Breast epithelium (tissue), 4 donors: ENCODE data around the gene SPECC1L. TPM values are rescaled to one million over a fixed set of nuclear protein-coding genes. Genes with fewer than 3 reads are reported as not detected.

Source experiments
- DNase-seq, 2 donors: peaks; one replicate each; pipeline ENCODE4 v3.0.0-alpha.2; 2019; ENCODE audit warnings: low spot score in 2 of 2
- H3K27ac ChIP-seq, 2 donors: fragments of 200-600 bp; sonication (generic) in 1 of 2; one replicate each; pipeline ENCODE4 v1.5.1; 2016 to 2019; ENCODE audit warnings: mild to moderate bottlenecking in 1 of 2
- H3K27me3 ChIP-seq, 2 donors: fragments of 200-600 bp; sonication (generic) in 1 of 2; one replicate each; pipeline versions ENCODE4 v1.5.1 to v1.6.0; 2017 to 2019; ENCODE audit warnings: control low read depth in 1 of 2, mild to moderate bottlenecking in 1 of 2
- H3K36me3 ChIP-seq: fragments of 200-600 bp; one replicate; pipeline ENCODE4 v1.5.1; 2019
- H3K4me1 ChIP-seq, 2 donors: fragments of 200-600 bp; sonication (generic); one replicate each; pipeline ENCODE4 v1.5.1; 2016 to 2019; ENCODE audit warnings: control low read depth in 1 of 2
- H3K4me3 ChIP-seq, 3 donors: fragments of 200-600 bp; sonication (generic); 1 replicate in 2 of 3; 2 replicates in 1 of 3; pipeline ENCODE4 v1.5.1; 2016 to 2019; ENCODE audit warnings: mild to moderate bottlenecking in 3 of 3, moderate library complexity in 2 of 3
- H3K9me3 ChIP-seq, 2 donors: fragments of 200-600 bp; sonication (generic) in 1 of 2; one replicate each; pipeline ENCODE4 v1.5.1; 2016 to 2019; ENCODE audit warnings: control low read depth in 1 of 2
- CTCF ChIP-seq, 3 donors: fragments of 450-650 bp; IDR thresholded peaks; one replicate each; pipeline ENCODE4 v1.5.1; 2016 to 2017; ENCODE audit warnings: antibody characterized with exemption in 3 of 3, mild to moderate bottlenecking in 3 of 3, moderate library complexity in 3 of 3
- POLR2A ChIP-seq: fragments of 450-650 bp; IDR thresholded peaks from one replicate; pipeline ENCODE4 v1.6.1; 2016; ENCODE audit warnings: antibody characterized with exemption, mild to moderate bottlenecking, moderate library complexity
- POLR2AphosphoS5 ChIP-seq, 3 donors: sonication (generic); formaldehyde crosslinking; IDR thresholded peaks; one replicate each; pipeline ENCODE4 v1.6.1; 2017; ENCODE audit warnings: antibody characterized with exemption in 3 of 3
- intact Hi-C: fragments of 100-400 bp; cut with DNase I; formaldehyde crosslinking; loops from one replicate; pipeline ENCODE4 v1.15.1; 2023; ENCODE audit warnings: low total_unique reads
- total RNA-seq, 3 donors: library from RNA; depleted of rRNA; stranded (reverse); fragments of >200 nt; gene quantifications; one replicate each; pipeline ENCODE4 v1.1.0, GENCODE V29; 2016

SPECC1L gene
- total RNA-seq, 3 donors from 2014 or later, result 33.4 to 61.0 (median 53.7) TPM

GRCh38 chr22:24319451-24319850 is 48.8 kb downstream of the SPECC1L start:
- Histone ChIP-seq H3K4me1 (no peaks in the 10 kb centered on the region), H3K27me3 (no peaks in the 10 kb centered on the region), H3K9me3 (no peaks in the 10 kb centered on the region), H3K4me3 (no peak overlapping the region), H3K27ac (no peak overlapping the region), H3K36me3 (no peaks in the 10 kb centered on the region)
- intact Hi-C loops, result no loop called here
- no peak for DNase-seq
- TF ChIP-seq POLR2AphosphoS5 (IDR thresholded peaks at IDR 0.05), result no peak
- no peak for TF ChIP-seq POLR2A
- no peak for TF ChIP-seq CTCF (IDR thresholded peaks at IDR 0.05)

- intact Hi-C loops, result no loop called here
- TF ChIP-seq CTCF (IDR thresholded peaks at IDR 0.05), result no peak
- no peak for TF ChIP-seq POLR2A
- no peak for TF ChIP-seq POLR2AphosphoS5 (IDR thresholded peaks at IDR 0.05)
- no peaks in the 10 kb centered on the region for H3K36me3 ChIP-seq
Measured at GRCh38 chr22:24321999-24322398, 51.4 kb downstream of the SPECC1L start.

DNA sequence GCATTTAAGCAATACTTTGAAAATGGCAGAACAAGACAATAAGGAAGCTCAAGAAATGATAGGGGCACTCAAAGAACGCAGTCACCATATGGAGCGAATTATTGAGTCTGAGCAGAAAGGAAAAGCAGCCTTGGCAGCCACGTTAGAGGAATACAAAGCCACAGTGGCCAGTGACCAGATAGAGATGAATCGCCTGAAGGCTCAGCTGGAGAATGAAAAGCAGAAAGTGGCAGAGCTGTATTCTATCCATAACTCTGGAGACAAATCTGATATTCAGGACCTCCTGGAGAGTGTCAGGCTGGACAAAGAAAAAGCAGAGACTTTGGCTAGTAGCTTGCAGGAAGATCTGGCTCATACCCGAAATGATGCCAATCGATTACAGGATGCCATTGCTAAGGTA is 51.9 kb downstream of the SPECC1L start:
- peak overlapping the region; percentile 26 for H3K27ac ChIP-seq
- no peaks in the 10 kb centered on the region for H3K4me1 ChIP-seq
- TF ChIP-seq CTCF (IDR thresholded peaks at IDR 0.05) (no peak), POLR2AphosphoS5 (IDR thresholded peaks at IDR 0.05) (no peak)
- no peaks in the 10 kb centered on the region for H3K27me3 ChIP-seq
- intact Hi-C loops, result no loop called here
- H3K36me3 ChIP-seq, result no peaks in the 10 kb centered on the region
- H3K4me3 ChIP-seq, result no peak overlapping the region
- no peaks in the 10 kb centered on the region for H3K9me3 ChIP-seq
- no peak for DNase-seq

More at GRCh38 chr22:24321999-24322398, 51.4 kb downstream of the SPECC1L start:
- no peak for DNase-seq
- no peaks in the 10 kb centered on the region for H3K27me3 ChIP-seq
- H3K9me3 ChIP-seq, result no peaks in the 10 kb centered on the region
- H3K4me3 ChIP-seq, result no peak overlapping the region
- no peaks in the 10 kb centered on the region for H3K4me1 ChIP-seq
- H3K27ac ChIP-seq, result no peak overlapping the region

- Histone ChIP-seq H3K4me1 (no peaks in the 10 kb centered on the region), H3K9me3 (no peaks in the 10 kb centered on the region), H3K36me3 (no peaks in the 10 kb centered on the region), H3K27ac (peak overlapping the region in 1 of 2 donors; percentile 4), H3K27me3 (no peaks in the 10 kb centered on the region), H3K4me3 (no peak overlapping the region)
- TF ChIP-seq POLR2A, result no peak
- TF ChIP-seq CTCF (IDR thresholded peaks at IDR 0.05), result no peak
- no peak for TF ChIP-seq POLR2AphosphoS5 (IDR thresholded peaks at IDR 0.05)
- intact Hi-C loops, result no loop called here
- no peak for DNase-seq
Measured at GRCh38 chr22:24323233-24323632, 52.6 kb downstream of the SPECC1L start.

- Histone ChIP-seq H3K36me3 (no peaks in the 10 kb centered on the region), H3K27ac (no peak overlapping the region), H3K4me3 (no peak overlapping the region), H3K4me1 (no peaks in the 10 kb centered on the region), H3K27me3 (no peaks in the 10 kb centered on the region), H3K9me3 (no peaks in the 10 kb centered on the region)
- no peak for DNase-seq
- TF ChIP-seq POLR2A (no peak), CTCF (IDR thresholded peaks at IDR 0.05) (no peak), POLR2AphosphoS5 (IDR thresholded peaks at IDR 0.05) (no peak)
- intact Hi-C loops, result no loop called here
Measured at GRCh38 chr22:24323695-24324094, 53.1 kb downstream of the SPECC1L start.
